ENCODE results near the gene TTC29.

GRCh38 chr4:146763560-146763959 is 182.1 kb downstream of the TTC29 start:
- TF ChIP-seq POLR2A (IDR thresholded peaks at IDR 0.05; ENCODE audit: low read length), result no peak
- no peak for TF ChIP-seq CTCF (IDR thresholded peaks at IDR 0.05)
- no peak for TF ChIP-seq SMC3 (IDR thresholded peaks at IDR 0.05)
